SH-SY5Y (cell line): ENCODE data around the gene GNS.

ENCODE experiments used
- GATA2 ChIP-seq: IDR thresholded peaks from 2 replicates; pipeline ENCODE4 v1.6.1; 2011; ENCODE audit warnings: mild to moderate bottlenecking, low read depth, low read length
- GATA3 ChIP-seq: IDR thresholded peaks from 2 replicates; pipeline ENCODE4 v1.6.1; 2011; ENCODE audit warnings: low read depth, mild to moderate bottlenecking, low read length, moderate library complexity

GRCh38 chr12:64709429-64709828, 49.8 kb downstream of the GNS start:
- TF ChIP-seq GATA2 (no peak), GATA3 (no peak)
